AG09309 (cell line): ENCODE measurements around the gene SUB1.
"Not testable (repeated sequence)": the region's sequence is repeated elsewhere in the genome, so short reads cannot be mapped to it uniquely, and the experiment has no call there.

Experiments
- DNase-seq: peaks from one replicate; pipeline ENCODE4 v3.0.0-alpha.2; 2010; ENCODE audit warnings: low read depth
- H3K4me3 ChIP-seq: 2 replicates; pipeline ENCODE4 v1.5.1; 2011; ENCODE audit warnings: mild to moderate bottlenecking, low read depth, low read length, moderate library complexity; ENCODE audit not compliant: control insufficient read depth
- CTCF ChIP-seq: IDR thresholded peaks from 2 replicates; pipeline ENCODE4 v1.5.1; 2011; ENCODE audit warnings: mild to moderate bottlenecking, low read depth, low read length, inconsistent platforms; ENCODE audit not compliant: insufficient read depth, control insufficient read depth; ENCODE audit errors: missing control alignments

SUB1 gene

DNA sequence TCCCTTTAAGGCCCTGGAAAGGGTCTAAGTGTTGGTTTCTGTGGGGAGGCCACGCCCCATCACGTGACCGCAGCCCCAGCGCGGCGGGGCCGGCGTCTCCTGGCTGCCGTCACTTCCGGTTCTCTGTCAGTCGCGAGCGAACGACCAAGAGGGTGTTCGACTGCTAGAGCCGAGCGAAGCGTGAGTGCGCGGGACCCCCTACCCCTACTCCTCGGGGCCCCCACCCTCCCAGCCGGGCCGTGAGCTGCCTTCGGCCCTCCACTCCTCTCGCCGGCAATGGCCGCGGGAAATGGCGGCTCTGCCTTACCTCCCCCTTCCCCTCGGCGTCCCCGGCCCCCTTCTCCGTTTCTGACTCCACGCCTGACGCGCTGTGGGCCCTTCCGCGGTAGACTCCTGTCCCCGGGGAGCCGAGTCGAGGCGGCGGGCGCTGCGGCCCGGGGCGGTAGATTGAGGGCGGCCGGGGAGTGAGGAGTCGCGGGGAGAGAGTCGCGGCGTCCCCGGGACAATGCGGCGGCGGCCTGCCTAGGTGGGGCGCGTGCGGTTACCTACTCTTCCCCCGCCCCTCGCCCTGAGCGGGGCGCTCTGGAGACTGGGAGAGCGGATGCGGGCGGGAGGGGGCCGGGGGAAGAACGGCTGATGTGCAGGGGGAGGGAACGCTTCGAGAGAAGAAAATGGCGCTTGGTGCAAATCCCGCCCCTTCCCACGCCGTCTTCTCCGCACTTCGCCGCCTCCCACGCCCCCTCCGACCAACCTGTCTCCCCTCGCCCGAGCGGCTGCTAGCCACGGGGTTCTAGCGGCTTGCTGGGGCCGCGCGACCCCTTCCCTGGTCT, at the start of gene SUB1:
Gene SUB1 (plus strand): TSS at position 112 of the 830 bp plus-strand sequence. CDS start 2,956 bp downstream, outside the sequence.
- DNase-seq: peak; percentile 56
- TF ChIP-seq CTCF: no peak
- H3K4me3 ChIP-seq: peak within 1 kb of the TSS; percentile 69

DNA sequence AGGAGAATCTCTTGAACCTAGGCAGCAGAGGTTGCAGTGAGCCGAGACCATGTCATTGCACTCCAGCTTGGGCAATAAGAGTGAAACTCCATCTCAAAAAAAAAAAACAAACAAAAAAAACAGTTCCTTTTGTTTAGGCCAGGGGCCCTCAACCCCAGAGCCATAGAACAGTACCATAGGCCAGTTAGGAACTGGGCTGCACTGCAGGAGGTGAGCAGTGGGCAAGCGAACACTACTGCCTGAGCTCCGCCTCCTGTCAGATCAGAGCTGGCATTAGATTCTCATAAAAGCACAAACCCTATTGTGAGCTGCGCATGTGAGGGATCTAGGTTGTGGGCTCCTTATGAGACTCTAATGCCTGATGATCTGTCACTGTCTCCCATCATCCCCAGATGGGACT, 49.1 kb upstream of the SUB1 start:
- no peak for DNase-seq
- no peak for TF ChIP-seq CTCF
- H3K4me3 ChIP-seq: no peak overlapping the region

DNA sequence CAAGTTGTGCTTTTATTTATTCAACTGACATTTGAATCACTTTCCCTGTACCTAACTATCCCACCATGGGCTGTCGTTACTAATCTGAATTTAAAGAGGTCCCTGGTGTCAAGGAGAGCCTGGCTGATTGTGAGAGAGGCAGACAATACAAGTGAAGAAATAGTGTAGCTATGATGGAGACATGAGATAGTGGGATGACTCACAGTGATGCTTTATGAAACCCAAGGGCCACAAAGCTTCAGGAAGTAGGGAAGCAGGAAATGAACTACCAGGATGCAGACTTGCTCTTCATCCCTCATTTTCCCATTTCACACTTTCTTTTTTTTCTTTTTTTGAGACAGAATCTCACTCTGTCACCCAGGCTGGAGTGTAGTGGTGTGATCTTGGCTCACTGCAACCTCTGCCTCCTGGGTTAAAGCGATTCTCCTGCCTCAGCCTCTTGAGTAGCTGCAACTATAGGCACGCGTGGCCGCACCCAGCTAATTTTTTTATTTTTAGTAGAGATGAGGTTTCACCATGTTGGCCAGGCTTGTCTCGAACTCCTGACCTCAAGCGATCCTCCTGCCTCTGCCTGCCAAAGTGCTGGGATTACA, 47.8 kb upstream of the SUB1 start:
- peak; percentile 46 for DNase-seq
- not testable (repeated sequence) for H3K4me3 ChIP-seq

- H3K4me3 ChIP-seq: no peak overlapping the region
- no peak for TF ChIP-seq CTCF
- DNase-seq: no peak
Observed at GRCh38 chr5:32538031-32538547, 47.3 kb upstream of the SUB1 start.

GRCh38 chr5:32539981-32540845, 45.1 kb upstream of the SUB1 start:
- no peak for TF ChIP-seq CTCF
- H3K4me3 ChIP-seq: no peak overlapping the region
- no peak for DNase-seq

- no peak overlapping the region for H3K4me3 ChIP-seq
- DNase-seq: no peak
- no peak for TF ChIP-seq CTCF
Observed at GRCh38 chr5:32541241-32541640, 44.1 kb upstream of the SUB1 start.
